Liver (tissue), 9 donors: ENCODE measurements around the gene CNTN1. TPM values are rescaled to one million over a fixed set of nuclear protein-coding genes. Genes with fewer than 3 reads are reported as not detected.

ENCODE experiments used
- DNase-seq: peaks from one replicate; pipeline ENCODE4 v3.0.0-alpha.2; 2017; ENCODE audit warnings: low spot score
- H3K27ac ChIP-seq, 2 donors: one replicate each; pipeline ENCODE4 v1.7.0; 2013; ENCODE audit warnings: inconsistent platforms in 2 of 2, low read length in 2 of 2, control low read depth in 1 of 2, low read depth in 1 of 2, mild to moderate bottlenecking in 1 of 2
- H3K27me3 ChIP-seq, 4 donors: one replicate each; pipeline versions ENCODE4 v1.6.1 to v1.7.0; 2013; ENCODE audit warnings: low read length in 3 of 4, inconsistent platforms in 1 of 4, mild to moderate bottlenecking in 1 of 4, moderate library complexity in 1 of 4; ENCODE audit not compliant: control insufficient read depth in 4 of 4, insufficient read depth in 4 of 4
- H3K36me3 ChIP-seq, 4 donors: one replicate each; pipeline versions ENCODE4 v1.6.1 to v1.7.0; 2013; ENCODE audit warnings: low read length in 3 of 4, mild to moderate bottlenecking in 3 of 4, low read depth in 1 of 4, moderate library complexity in 1 of 4; ENCODE audit not compliant: control insufficient read depth in 4 of 4, insufficient read depth in 3 of 4
- H3K4me1 ChIP-seq, 4 donors: one replicate each; pipeline versions ENCODE4 v1.6.1 to v1.7.0; 2013; ENCODE audit warnings: low read length in 3 of 4, mild to moderate bottlenecking in 3 of 4, moderate library complexity in 1 of 4; ENCODE audit not compliant: control insufficient read depth in 4 of 4, insufficient read depth in 4 of 4
- H3K4me3 ChIP-seq, 3 donors: one replicate each; pipeline versions ENCODE4 v1.6.1 to v1.7.0; 2013; ENCODE audit warnings: low read length in 3 of 3, control low read depth in 1 of 3, low read depth in 1 of 3, mild to moderate bottlenecking in 1 of 3
- H3K9ac ChIP-seq, 2 donors: one replicate each; pipeline ENCODE4 v1.7.0; 2013; ENCODE audit warnings: low read length in 2 of 2, mild to moderate bottlenecking in 2 of 2, moderate library complexity in 2 of 2, control low read depth in 1 of 2, low read depth in 1 of 2
- H3K9me3 ChIP-seq, 4 donors: one replicate each; pipeline versions ENCODE4 v1.6.1 to v1.7.0; 2013; ENCODE audit warnings: low read length in 3 of 4; ENCODE audit not compliant: control insufficient read depth in 4 of 4
- CTCF ChIP-seq: fragments of 150-350 bp; IDR thresholded peaks from 2 replicates; pipeline ENCODE4 v1.5.1; 2017; ENCODE audit warnings: improper control_type of control experiment, low read depth, low read length; ENCODE audit not compliant: missing input control
- EGR1 ChIP-seq, 2 donors: IDR thresholded peaks; 2 replicates each; pipeline ENCODE4 v1.6.1; 2016 to 2018; ENCODE audit warnings: antibody characterized with exemption in 2 of 2, low read depth in 2 of 2
- FOXA1 ChIP-seq: IDR thresholded peaks from 2 replicates; pipeline ENCODE4 v1.6.1; 2016; ENCODE audit warnings: antibody characterized with exemption
- FOXA2 ChIP-seq: IDR thresholded peaks from 2 replicates; pipeline ENCODE4 v1.6.1; 2016; ENCODE audit warnings: antibody characterized with exemption
- GABPA ChIP-seq, 2 donors: IDR thresholded peaks in 1 of 2; conservative IDR thresholded peaks in 1 of 2; 2 replicates each; pipeline ENCODE4 v1.6.1; 2016; ENCODE audit warnings: antibody characterized with exemption in 2 of 2, mild to moderate bottlenecking in 1 of 2, moderate library complexity in 1 of 2
- HNF4A ChIP-seq, 2 donors: conservative IDR thresholded peaks; 2 replicates each; pipeline ENCODE4 v1.6.1; 2016; ENCODE audit warnings: antibody characterized with exemption in 2 of 2, mild to moderate bottlenecking in 2 of 2
- HNF4G ChIP-seq: IDR thresholded peaks from 2 replicates; pipeline ENCODE4 v1.6.1; 2016; ENCODE audit warnings: antibody characterized with exemption
- MAX ChIP-seq: IDR thresholded peaks from 2 replicates; pipeline ENCODE4 v1.6.1; 2016; ENCODE audit warnings: antibody characterized with exemption
- NR2F2 ChIP-seq: IDR thresholded peaks from 2 replicates; pipeline ENCODE4 v1.6.1; 2016; ENCODE audit warnings: antibody characterized with exemption
- REST ChIP-seq: IDR thresholded peaks from 2 replicates; pipeline ENCODE4 v1.6.1; 2016; ENCODE audit warnings: antibody characterized with exemption, mild to moderate bottlenecking
- RXRA ChIP-seq, 2 donors: IDR thresholded peaks; 2 replicates each; pipeline ENCODE4 v1.6.1; 2017 to 2018; ENCODE audit warnings: antibody characterized with exemption in 2 of 2, mild to moderate bottlenecking in 1 of 2
- SP1 ChIP-seq: IDR thresholded peaks from 2 replicates; pipeline ENCODE4 v1.6.1; 2018; ENCODE audit warnings: antibody characterized with exemption, mild to moderate bottlenecking
- TAF1 ChIP-seq: conservative IDR thresholded peaks from 2 replicates; pipeline ENCODE4 v1.6.1; 2016; ENCODE audit warnings: antibody characterized with exemption, mild to moderate bottlenecking
- ZBTB33 ChIP-seq: IDR thresholded peaks from 2 replicates; pipeline ENCODE4 v1.6.1; 2016; ENCODE audit warnings: antibody characterized with exemption
- WGBS: extraction: QIAGEN DNeasy Blood & Tissue Kit; methylation state at CpG from one replicate; pipeline ENCODE4 v1.1.7; 2013; 5-methylcytosine and 5-hydroxymethylcytosine counted together
- polyA plus RNA-seq, 2 donors: library from polyadenylated mRNA; stranded (reverse) in 1 of 2; unstranded in 1 of 2; fragments of 200-250 nt in 1 of 2; fragments of >200 nt in 1 of 2; fragmentation: Nextera tagmentation in 1 of 2; extraction: Ambion mirVana in 1 of 2; gene quantifications; one replicate each; pipeline versions ENCODE4 v1.2.1 to v1.2.3, GENCODE V29; 2013 to 2015
- total RNA-seq, 2 donors: library from RNA; depleted of rRNA; stranded (reverse); fragments of >200 nt; gene quantifications; one replicate each; pipeline ENCODE4 v1.2.3, GENCODE V29; 2014
- TF ChIP-seq, protein P1 (sequence below): IDR thresholded peaks from 2 replicates; pipeline ENCODE4 v1.6.1; 2016; ENCODE audit warnings: antibody characterized with exemption
- donor health status: healthy.
- donor health status: healthy.
- donor health status: healthy.
- donor health status: healthy.
- donor health status: healthy.

Gene CNTN1
- total and polyA plus RNA-seq, 4 donors, result 0.03 to 1.2 (median 0.43) TPM

DNA sequence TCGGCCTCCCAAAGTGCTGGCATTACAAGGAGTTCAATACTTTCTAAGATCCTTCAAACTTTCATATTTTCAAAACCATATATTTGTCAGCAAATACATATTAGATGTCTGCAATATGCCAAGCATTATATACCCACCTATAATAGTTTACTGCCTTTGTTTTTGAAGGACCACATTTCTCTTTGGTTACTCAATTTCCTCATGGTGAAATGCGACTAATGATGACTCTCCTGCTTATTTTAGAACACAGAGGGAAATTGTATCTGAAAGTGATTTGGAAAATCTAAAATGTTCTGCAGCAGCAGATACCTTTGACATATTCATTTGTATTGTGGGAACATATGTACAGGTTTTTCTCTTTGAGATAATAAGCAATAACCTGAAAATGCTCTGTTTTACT lies 2.7 kb upstream of the CNTN1 start:
- 59% methylated on average over 2 of the region's 2 CpGs for WGBS
- Histone ChIP-seq H3K4me1 (peaks cover 0 to 8% (median 5%) of the 10 kb centered on the region in 4 donors), H3K27ac (no peak overlapping the region), H3K9me3 (no peaks in the 10 kb centered on the region), H3K9ac (no peak overlapping the region), H3K36me3 (no peaks in the 10 kb centered on the region), H3K27me3 (peaks cover 0 to 7% (median 2%) of the 10 kb centered on the region in 4 donors), H3K4me3 (no peak overlapping the region)
- TF ChIP-seq, protein P1, sequence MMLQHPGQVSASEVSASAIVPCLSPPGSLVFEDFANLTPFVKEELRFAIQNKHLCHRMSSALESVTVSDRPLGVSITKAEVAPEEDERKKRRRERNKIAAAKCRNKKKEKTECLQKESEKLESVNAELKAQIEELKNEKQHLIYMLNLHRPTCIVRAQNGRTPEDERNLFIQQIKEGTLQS, result no peak
- TF ChIP-seq CTCF (no peak), TAF1 (no peak), REST (no peak), SP1 (no peak), HNF4G (no peak), HNF4A (conservative IDR thresholded peaks at IDR 0.05) (no peak), NR2F2 (no peak)
- no peak for DNase-seq

- DNase-seq, result no peak
- H3K36me3 ChIP-seq, result no peaks in the 10 kb centered on the region
- no peak overlapping the region for H3K9ac ChIP-seq
- WGBS, result 4% methylated on average over 33 of the region's 33 CpGs
- H3K4me3 ChIP-seq, result peak overlapping the region in 1 of 3 donors; percentile 34
- H3K27me3 ChIP-seq, result peaks cover 0 to 7% (median 2%) of the 10 kb centered on the region in 4 donors
- no peaks in the 10 kb centered on the region for H3K9me3 ChIP-seq
- no peak overlapping the region for H3K27ac ChIP-seq
- peaks cover 0 to 8% (median 5%) of the 10 kb centered on the region in 4 donors for H3K4me1 ChIP-seq
- TF ChIP-seq NR2F2 (no peak), FOXA2 (no peak), RXRA (IDR thresholded peaks at IDR 0.05) (no peak), SP1 (no peak), TAF1 (no peak), GABPA (IDR thresholded peaks at IDR 0.05 in 1 of 2, conservative IDR thresholded peaks at IDR 0.05 in 1 of 2) (no peak)
Measured at GRCh38 chr12:40692765-40693206, 547 bp downstream of the CNTN1 start.

DNA sequence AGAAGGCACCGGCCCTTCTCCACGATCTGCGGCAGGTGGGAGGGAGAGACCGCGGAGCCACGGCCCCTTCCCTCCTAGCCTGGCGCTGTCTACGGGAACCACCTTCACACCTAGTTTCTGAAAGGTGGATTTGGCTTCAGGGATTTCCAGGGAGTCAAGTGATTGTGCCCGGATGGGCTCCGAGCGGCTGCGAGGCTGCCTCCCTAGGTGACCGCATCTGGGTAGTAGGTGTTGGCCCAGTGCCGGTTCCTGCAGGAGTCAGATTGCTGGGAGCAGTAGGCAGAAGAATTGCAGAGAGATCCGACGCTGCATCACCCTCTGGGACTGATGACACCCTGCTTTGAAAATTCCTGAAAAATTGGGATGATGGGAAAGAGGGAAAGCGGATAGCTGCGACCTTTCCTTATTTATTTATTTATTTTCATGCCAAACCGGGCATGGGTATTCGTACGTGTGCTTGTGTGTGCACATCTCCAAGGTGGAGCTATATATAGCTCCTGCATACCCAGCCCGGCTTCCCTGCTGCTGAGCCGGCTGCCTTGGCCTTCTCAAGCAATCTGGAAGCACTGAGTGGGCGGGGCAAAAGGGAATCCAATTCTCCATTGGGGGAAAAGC lies 1.1 kb downstream of the CNTN1 start:
- H3K4me3 ChIP-seq, result peak overlapping the region in 1 of 3 donors; percentile 8
- no peaks in the 10 kb centered on the region for H3K9me3 ChIP-seq
- H3K27me3 ChIP-seq, result peaks cover 0 to 7% (median 2%) of the 10 kb centered on the region in 4 donors
- no peaks in the 10 kb centered on the region for H3K36me3 ChIP-seq
- H3K27ac ChIP-seq, result no peak overlapping the region
- no peak overlapping the region for H3K9ac ChIP-seq
- no peak for DNase-seq
- H3K4me1 ChIP-seq, result peaks cover 0 to 8% (median 5%) of the 10 kb centered on the region in 4 donors
- 9% methylated on average over 24 of the region's 24 CpGs for WGBS
- TF ChIP-seq MAX (no peak), FOXA1 (no peak), REST (no peak), EGR1 (IDR thresholded peaks at IDR 0.05; ENCODE audit: low read depth in 2 of 2) (no peak), SP1 (no peak), HNF4G (no peak), ZBTB33 (no peak), NR2F2 (no peak), RXRA (IDR thresholded peaks at IDR 0.05) (no peak)
